ENCODE measurements around the gene GJB2. TPM values are rescaled to one million over a fixed set of nuclear protein-coding genes. Genes with fewer than 3 reads are reported as not detected.

Gene GJB2
- total RNA-seq: 3.7 TPM

DNA sequence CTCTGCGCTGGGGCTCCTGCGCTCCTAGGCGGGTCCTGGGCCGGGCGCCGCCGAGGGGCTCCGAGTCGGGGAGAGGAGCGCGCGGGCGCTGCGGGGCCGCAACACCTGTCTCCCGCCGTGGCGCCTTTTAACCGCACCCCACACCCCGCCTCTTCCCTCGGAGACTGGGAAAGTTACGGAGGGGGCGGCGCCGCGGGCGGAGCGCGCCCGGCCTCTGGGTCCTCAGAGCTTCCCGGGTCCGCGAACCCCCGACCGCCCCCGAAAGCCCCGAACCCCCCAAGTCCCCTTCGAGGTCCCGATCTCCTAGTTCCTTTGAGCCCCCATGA is at the start of gene GJB2:
GJB2 (minus strand) TSS at position 103 of the 326 bp plus-strand sequence. CDS start 3,357 bp downstream, outside the sequence.

DNA sequence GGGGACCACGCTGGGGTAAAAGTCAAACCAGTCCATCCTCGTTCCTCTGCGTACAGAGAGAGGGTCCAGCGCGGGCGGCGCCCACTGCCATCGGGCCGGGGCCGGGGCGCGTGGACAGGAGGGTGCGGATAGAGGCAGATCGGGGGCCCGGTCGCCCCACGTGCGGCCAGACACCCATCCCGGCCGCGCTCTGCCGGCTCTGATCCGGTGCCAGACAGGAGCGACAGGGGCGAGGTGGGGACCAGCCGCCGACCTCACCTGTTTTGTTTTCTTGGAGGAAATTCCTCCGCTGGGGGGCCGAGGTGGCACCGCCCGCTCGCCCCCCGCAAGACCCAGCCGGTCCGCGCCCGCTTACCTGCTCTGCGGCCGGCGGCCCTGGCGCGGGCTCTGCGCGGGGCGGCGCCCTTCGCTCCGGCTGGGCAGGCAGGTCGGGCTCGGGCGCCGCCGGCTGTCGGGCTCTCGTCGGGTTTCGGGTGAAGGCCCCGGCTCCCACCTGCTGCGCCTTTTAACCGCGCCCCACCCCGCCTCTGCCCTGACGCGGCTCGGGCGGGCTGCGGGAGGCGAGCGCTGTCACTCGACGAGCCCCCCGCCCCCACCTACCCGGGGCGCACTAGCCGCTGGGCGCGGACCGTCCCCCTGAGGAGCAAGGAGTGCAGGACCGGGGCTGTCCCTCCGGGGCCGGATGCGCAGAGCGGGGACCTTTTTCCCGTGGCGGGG is 39.3 kb upstream of the GJB2 start, which contains the start of gene GJB6:
GJB6 (minus strand) TSS at position 481 of the 717 bp plus-strand sequence. CDS start 8,839 bp downstream, outside the sequence.

DNA sequence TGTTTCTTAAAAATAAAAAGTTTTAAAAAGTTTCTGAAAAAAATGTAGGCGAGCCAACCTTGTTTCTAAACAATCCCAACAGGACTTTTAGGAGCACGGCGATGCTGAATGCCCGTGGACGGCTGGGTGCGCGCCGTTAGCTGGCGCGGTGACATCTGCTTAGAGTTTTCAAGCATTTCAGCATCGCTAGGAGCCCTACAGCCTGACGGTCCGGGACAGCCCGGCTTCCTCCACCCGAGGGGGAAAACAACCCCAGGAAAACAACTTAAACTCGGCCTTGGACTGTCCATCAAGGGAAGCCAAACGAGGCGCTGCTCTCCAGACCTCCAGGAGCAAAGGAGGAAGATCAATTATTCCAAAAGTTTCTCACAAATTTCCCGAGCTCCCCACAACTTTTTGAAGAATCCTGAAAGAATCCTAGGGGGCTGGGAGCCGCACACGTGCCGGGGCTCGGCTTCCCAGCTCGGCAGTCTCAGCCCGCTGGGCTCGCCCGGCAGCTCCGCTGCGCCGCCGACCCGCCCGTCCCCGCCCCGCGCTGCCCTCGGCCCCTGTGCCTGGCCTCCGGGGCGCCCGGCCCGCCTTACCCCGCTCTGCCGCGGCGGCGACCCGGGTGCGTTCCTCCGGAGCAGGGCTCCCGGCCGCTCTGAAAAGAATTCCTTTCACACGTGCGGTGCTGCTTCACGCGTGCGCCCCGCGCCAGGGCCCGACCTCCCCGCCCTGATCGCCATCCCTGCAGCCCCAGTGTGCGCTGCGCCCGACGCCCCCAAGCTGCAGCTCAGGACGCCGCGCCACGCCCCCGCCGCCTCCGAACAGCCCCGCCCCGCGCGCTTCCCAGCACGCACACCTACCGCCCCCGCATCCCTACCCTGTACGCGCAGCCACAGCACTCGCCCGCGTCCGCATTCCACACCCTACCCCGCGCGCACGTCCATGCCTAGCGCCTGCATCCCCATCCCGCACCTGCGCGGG is 32.1 kb downstream of the GJB2 start, which contains the start of gene GJA3:
GJA3 (minus strand) TSS at position 747 of the 969 bp plus-strand sequence. CDS start 17,764 bp downstream, outside the sequence.

Other genes with a start within 250 kb of the GJB2 start
- gene ZMYM2, start 234.2 kb downstream of the GJB2 start, total RNA-seq: 226 TPM
- gene GJA3, start 31.9 kb downstream of the GJB2 start, total RNA-seq: 28.9 TPM
- 3.4 TPM for gene GJB6, start 39.4 kb upstream of the GJB2 start, total RNA-seq

Data from camera-type eye (tissue), 1 donor.